Gastrocnemius medialis (tissue), 4 donors: Measurements from ENCODE around the gene NDUFA12.

Source experiments
- POLR2A ChIP-seq, 2 donors: fragments of 450-650 bp; IDR thresholded peaks; one replicate each; pipeline ENCODE4 v1.6.1; 2017; ENCODE audit warnings: antibody characterized with exemption in 2 of 2, mild to moderate bottlenecking in 2 of 2, moderate library complexity in 2 of 2
- TF ChIP-seq, protein P1 (sequence below), 5 experiments: fragments of 450-650 bp in 3 of 5; fragments of 200-600 bp in 2 of 5; sonication (generic) in 2 of 5; IDR thresholded peaks in 4 of 5; conservative IDR thresholded peaks in 1 of 5; 1 replicate in 4 of 5; 2 replicates in 1 of 5; pipeline ENCODE4 v1.5.1; 2016 to 2019; ENCODE audit warnings: antibody characterized with exemption in 5 of 5, mild to moderate bottlenecking in 3 of 5, moderate library complexity in 3 of 5

DNA sequence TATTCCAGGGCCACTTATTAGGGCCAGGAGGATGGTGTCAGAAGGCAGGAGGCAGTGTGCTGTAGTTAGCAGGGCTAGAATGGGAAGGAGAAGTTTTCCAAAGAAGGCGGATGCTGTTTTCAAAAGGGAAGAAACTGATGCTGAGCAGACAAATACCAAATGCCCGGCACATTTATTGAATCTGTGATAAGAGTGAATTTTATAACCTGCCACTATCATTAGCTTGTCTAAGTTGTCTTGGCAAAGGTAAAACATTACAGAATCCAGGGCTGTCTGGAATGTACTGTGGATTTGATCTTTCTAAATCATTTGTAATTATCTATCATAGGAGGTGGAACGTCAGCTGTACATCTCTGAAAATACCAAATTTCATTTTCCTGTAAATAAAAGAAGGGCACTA, 40.8 kb downstream of the NDUFA12 start:
- TF ChIP-seq, protein P1, sequence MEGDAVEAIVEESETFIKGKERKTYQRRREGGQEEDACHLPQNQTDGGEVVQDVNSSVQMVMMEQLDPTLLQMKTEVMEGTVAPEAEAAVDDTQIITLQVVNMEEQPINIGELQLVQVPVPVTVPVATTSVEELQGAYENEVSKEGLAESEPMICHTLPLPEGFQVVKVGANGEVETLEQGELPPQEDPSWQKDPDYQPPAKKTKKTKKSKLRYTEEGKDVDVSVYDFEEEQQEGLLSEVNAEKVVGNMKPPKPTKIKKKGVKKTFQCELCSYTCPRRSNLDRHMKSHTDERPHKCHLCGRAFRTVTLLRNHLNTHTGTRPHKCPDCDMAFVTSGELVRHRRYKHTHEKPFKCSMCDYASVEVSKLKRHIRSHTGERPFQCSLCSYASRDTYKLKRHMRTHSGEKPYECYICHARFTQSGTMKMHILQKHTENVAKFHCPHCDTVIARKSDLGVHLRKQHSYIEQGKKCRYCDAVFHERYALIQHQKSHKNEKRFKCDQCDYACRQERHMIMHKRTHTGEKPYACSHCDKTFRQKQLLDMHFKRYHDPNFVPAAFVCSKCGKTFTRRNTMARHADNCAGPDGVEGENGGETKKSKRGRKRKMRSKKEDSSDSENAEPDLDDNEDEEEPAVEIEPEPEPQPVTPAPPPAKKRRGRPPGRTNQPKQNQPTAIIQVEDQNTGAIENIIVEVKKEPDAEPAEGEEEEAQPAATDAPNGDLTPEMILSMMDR (IDR thresholded peaks at IDR 0.05 in 4 of 5, conservative IDR thresholded peaks at IDR 0.05 in 1 of 5) = no peak
- no peak for TF ChIP-seq POLR2A (IDR thresholded peaks at IDR 0.05)
